K562 (cell line): ENCODE results near the gene MATN4. TPM values are rescaled to one million over a fixed set of nuclear protein-coding genes. Genes with fewer than 3 reads are reported as not detected.

Experiments used
- ADNP ChIP-seq: fragments of 200-800 bp; sonication (Bioruptor generic); IDR thresholded peaks from 2 replicates; pipeline ENCODE4 v1.6.1; 2016; ENCODE audit warnings: missing genetic modification characterization, missing compliant biosample characterization
- ARID4B ChIP-seq: sonication (generic); formaldehyde crosslinking; IDR thresholded peaks from 2 replicates; pipeline ENCODE4 v1.8.0; 2022; ENCODE audit warnings: mild to moderate bottlenecking, missing genetic modification reagents
- BCOR ChIP-seq: fragments of 450-650 bp; IDR thresholded peaks from 2 replicates; pipeline ENCODE4 v1.6.1; 2016
- C11orf30 ChIP-seq: fragments of 450-650 bp; IDR thresholded peaks from 2 replicates; pipeline ENCODE4 v1.6.1; 2016; ENCODE audit warnings: low read depth, mild to moderate bottlenecking
- GATAD2B ChIP-seq: fragments of 450-650 bp; IDR thresholded peaks from 2 replicates; pipeline ENCODE4 v1.6.1; 2017; ENCODE audit warnings: mild to moderate bottlenecking, borderline replicate concordance
- KDM1A ChIP-seq, 2 experiments: fragments of 450-650 bp; IDR thresholded peaks; 2 replicates each; pipeline ENCODE4 v1.6.1; 2016; ENCODE audit warnings: mild to moderate bottlenecking in 2 of 2
- NFE2 ChIP-seq: IDR thresholded peaks from 2 replicates; pipeline ENCODE4 v1.6.1; 2014; ENCODE audit warnings: antibody characterized with exemption, low read depth
- NFE2L1 ChIP-seq: fragments of 450-650 bp; IDR thresholded peaks from 2 replicates; pipeline ENCODE4 v1.6.1; 2016; ENCODE audit warnings: missing genetic modification characterization, low read depth, mild to moderate bottlenecking, missing compliant biosample characterization, moderate library complexity, borderline replicate concordance
- PHF20 ChIP-seq: fragments of 450-650 bp; IDR thresholded peaks from 2 replicates; pipeline ENCODE4 v1.6.1; 2018; ENCODE audit not compliant: partially characterized antibody
- PTBP1 ChIP-seq: fragments of 200-400 bp; formaldehyde crosslinking; IDR thresholded peaks from 2 replicates; pipeline ENCODE4 v1.6.1; 2017; ENCODE audit warnings: low read depth, low read length
- RB1 ChIP-seq: fragments of 450-650 bp; IDR thresholded peaks from 2 replicates; pipeline ENCODE4 v1.6.1; 2017; ENCODE audit warnings: low read depth, mild to moderate bottlenecking
- RCOR1 ChIP-seq, 2 experiments: IDR thresholded peaks; 2 replicates each; pipeline ENCODE4 v1.6.1; 2012; ENCODE audit warnings: low read depth in 2 of 2, low read length in 2 of 2, borderline replicate concordance in 1 of 2, improper control_type of control experiment in 1 of 2
- SMARCA5 ChIP-seq: fragments of 450-650 bp; IDR thresholded peaks from 2 replicates; pipeline ENCODE4 v1.6.1; 2016
- polyA plus RNA-seq, 8 experiments: library from polyadenylated mRNA; depleted of rRNA in 4 of 8; stranded (reverse) in 5 of 8; unstranded in 3 of 8; fragments of >200 nt; fragmentation: Nextera tagmentation in 2 of 8; fragmentation: Illumina TruSeq in 1 of 8; extraction: Ambion mirVana in 2 of 8; extraction: Trizol in 1 of 8; gene quantifications; 2 replicates each; pipeline versions ENCODE4 v1.2.1 to v1.2.3, GENCODE V29; 2011 to 2014; ENCODE audit warnings: inconsistent platforms in 1 of 8, missing spikeins in 1 of 8
- total RNA-seq, 7 experiments: library from RNA; depleted of rRNA in 6 of 7; stranded (reverse); fragments of >200 nt in 6 of 7; fragmentation: Illumina TruSeq in 2 of 7; extraction: Trizol in 2 of 7; gene quantifications; 2 replicates each; pipeline versions ENCODE4 v1.2.1 to v1.2.3, GENCODE V29; 2011 to 2021; ENCODE audit warnings: low replicate concordance in 1 of 7

MATN4 gene
- total and polyA plus RNA-seq, 9 of the 15 experiments (the other 6 are each of a cell fraction or from before 2014, with no cell fraction given): 0.09 TPM; not detected in 8

GRCh38 chr20:45340236-45340847, 32.2 kb upstream of the MATN4 start (continued):
- TF ChIP-seq ARID4B (0 out of 2 replicates have a peak, but pooled peaks have one; percentile 24), PTBP1 (0 out of 2 replicates have a peak, but pooled peaks have one; percentile 47), ADNP (peak; percentile 92), RCOR1 (IDR thresholded peaks at IDR 0.05; ENCODE audit: borderline replicate concordance in 1 of 2, low read depth in 2 of 2, low read length in 2 of 2) (peak; percentile 49 to 86; a peak in 3 of 4 replicates), BCOR (peak; percentile 99), PHF20 (peak; percentile 42), RB1 (no peak), C11orf30 (0 out of 2 replicates have a peak, but pooled peaks have one; percentile 21), GATAD2B (no peak), SMARCA5 (peak; percentile 90), NFE2L1 (peak; percentile 29; the same call in 1 of the 2 replicates), KDM1A (IDR thresholded peaks at IDR 0.05) (peak; percentile 93 to 94), NFE2 (peak; percentile 88)
- TF ChIP-seq, all 486 proteins: peak for 22
